SJSA1 (cell line): ENCODE results near the gene NFIX. TPM values are rescaled to one million over a fixed set of nuclear protein-coding genes. Genes with fewer than 3 reads are reported as not detected.

Experiments used
- DNase-seq, 2 experiments: peaks; one replicate each; pipeline ENCODE4 v3.0.0-alpha.2; 2015 to 2020; ENCODE audit warnings: low spot score in 2 of 2, low read depth in 1 of 2
- H3K27ac ChIP-seq: fragments of 250-450 bp; sonication (Bioruptor Pico); 2 replicates; pipeline ENCODE4 v1.5.1; 2020; ENCODE audit warnings: mild to moderate bottlenecking, moderate library complexity
- H3K27me3 ChIP-seq: fragments of 250-450 bp; sonication (Bioruptor Pico); replicated peaks from 2 replicates; pipeline ENCODE4 v1.5.1; 2020; ENCODE audit warnings: mild to moderate bottlenecking, moderate library complexity
- H3K36me3 ChIP-seq: fragments of 250-450 bp; sonication (Bioruptor Pico); 2 replicates; pipeline ENCODE4 v1.5.1; 2020; ENCODE audit warnings: mild to moderate bottlenecking
- H3K4me1 ChIP-seq: fragments of 250-450 bp; sonication (Bioruptor Pico); replicated peaks from 2 replicates; pipeline ENCODE4 v1.6.1; 2021; ENCODE audit warnings: mild to moderate bottlenecking
- H3K4me3 ChIP-seq: fragments of 250-450 bp; sonication (Bioruptor Pico); 2 replicates; pipeline ENCODE4 v1.5.1; 2020; ENCODE audit warnings: mild to moderate bottlenecking
- H3K9me3 ChIP-seq: fragments of 250-450 bp; sonication (Bioruptor Pico); replicated peaks from 2 replicates; pipeline ENCODE4 v1.5.1; 2020; ENCODE audit warnings: mild to moderate bottlenecking
- total RNA-seq: library from RNA; depleted of rRNA; stranded (reverse); fragments of >200 nt; shearing (Covaris generic); gene quantifications from 2 replicates; pipeline ENCODE4 v1.2.3, GENCODE V29; 2014

Gene NFIX
- total RNA-seq, 1 experiment from 2014 or later, result 10.9 TPM

DNA sequence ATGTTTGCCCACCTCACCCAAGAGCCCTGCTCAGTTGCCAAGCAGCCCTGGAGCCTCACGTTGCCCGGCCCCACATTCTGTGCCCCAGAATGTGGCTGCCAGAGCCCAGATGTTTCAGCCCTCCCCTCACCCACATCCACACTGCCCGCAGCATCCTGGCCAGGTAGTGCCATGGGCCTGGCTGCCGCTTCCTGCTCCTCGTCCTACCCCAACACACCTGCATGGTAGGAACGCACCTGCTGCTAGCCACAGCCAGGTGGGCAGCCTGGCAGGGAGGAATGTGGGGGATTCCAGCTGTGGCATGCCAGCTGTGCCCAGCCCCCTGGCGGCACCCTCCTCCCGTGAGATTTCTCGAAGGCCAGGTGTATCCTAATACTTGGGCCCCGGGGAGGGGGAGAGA is 7.5 kb upstream of the NFIX start:
- H3K27me3 ChIP-seq, result no peaks in the 10 kb centered on the region
- H3K4me1 ChIP-seq, result peaks cover 9% of the 10 kb centered on the region; the same call in 1 of the 2 replicates

DNA sequence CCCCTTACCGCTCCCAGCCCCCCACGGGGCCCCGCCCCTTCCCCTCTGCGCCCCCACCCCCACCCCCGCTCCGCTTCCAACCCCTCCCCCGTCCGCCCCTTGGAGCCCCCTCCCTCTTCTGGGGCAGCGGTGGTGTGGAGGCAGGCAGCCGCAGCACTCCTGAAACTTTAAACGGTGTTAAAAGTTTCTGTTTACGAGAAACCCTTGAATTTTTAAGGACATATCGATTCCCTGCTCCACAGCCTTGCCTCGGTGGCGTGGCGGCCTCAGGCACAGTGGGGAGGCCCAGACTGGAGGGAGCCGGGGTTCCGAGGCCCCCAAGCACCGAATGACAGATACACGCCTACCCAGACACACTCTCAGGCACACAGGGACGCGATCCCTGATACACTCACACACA is 4.8 kb upstream of the NFIX start:
- H3K4me3 ChIP-seq, result no peak overlapping the region
- no peaks in the 10 kb centered on the region for H3K9me3 ChIP-seq
- H3K4me1 ChIP-seq, result peaks cover 5% of the 10 kb centered on the region
- DNase-seq, result no peak
- no peaks in the 10 kb centered on the region for H3K27me3 ChIP-seq
- H3K36me3 ChIP-seq, result no peaks in the 10 kb centered on the region
- H3K27ac ChIP-seq, result no peak overlapping the region

More for the DNA sequence above, 7.5 kb upstream of the NFIX start:
- no peak for DNase-seq
- H3K4me3 ChIP-seq, result no peak overlapping the region
- no peaks in the 10 kb centered on the region for H3K9me3 ChIP-seq
- no peaks in the 10 kb centered on the region for H3K36me3 ChIP-seq
- no peak overlapping the region for H3K27ac ChIP-seq

DNA sequence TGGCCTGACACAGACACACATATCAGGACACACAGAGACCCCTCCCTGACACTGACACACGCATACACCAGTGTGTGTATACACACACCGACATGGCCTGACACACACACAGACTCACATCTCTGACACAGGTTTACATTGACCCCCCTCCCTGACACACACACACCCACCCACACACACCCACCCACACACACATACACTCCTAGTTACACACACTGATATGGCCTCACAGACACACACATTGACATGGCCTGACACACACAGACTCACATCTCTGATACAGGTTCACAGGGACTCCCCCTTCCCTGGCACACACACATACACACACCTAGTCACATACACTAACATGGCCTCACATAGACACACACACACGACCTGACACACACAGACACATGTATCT is 4.4 kb upstream of the NFIX start:
- no peak overlapping the region for H3K4me3 ChIP-seq
- H3K36me3 ChIP-seq, result no peaks in the 10 kb centered on the region
- no peaks in the 10 kb centered on the region for H3K9me3 ChIP-seq
- H3K27ac ChIP-seq, result no peak overlapping the region
- DNase-seq, result no peak
- H3K4me1 ChIP-seq, result peaks cover 5% of the 10 kb centered on the region
- no peaks in the 10 kb centered on the region for H3K27me3 ChIP-seq

DNA sequence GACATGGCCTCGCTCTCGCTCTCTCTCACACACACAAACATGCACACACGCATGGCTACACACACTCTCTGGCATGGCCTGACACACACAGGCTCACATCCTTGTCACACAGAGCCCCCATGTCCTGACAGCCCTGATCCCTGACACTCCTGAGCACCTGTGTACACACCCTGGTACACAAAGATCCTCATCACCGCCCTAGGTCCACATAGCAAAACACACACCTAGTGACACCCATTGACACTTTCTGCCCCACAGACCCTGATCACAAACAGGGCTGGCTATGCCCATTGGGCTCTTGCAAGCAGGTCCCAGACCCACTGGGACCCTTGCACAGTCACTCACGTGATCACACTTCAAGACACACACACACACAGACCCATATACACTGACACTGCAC is 4.0 kb upstream of the NFIX start:
- no peak overlapping the region for H3K27ac ChIP-seq
- H3K9me3 ChIP-seq, result no peaks in the 10 kb centered on the region; the same call in 1 of the 2 replicates
- no peak for DNase-seq
- no peaks in the 10 kb centered on the region for H3K27me3 ChIP-seq
- no peak overlapping the region for H3K4me3 ChIP-seq
- peaks cover 9% of the 10 kb centered on the region for H3K4me1 ChIP-seq
- H3K36me3 ChIP-seq, result 0 out of 2 replicates have a peak, but pooled peaks cover 2% of the 10 kb centered on the region

DNA sequence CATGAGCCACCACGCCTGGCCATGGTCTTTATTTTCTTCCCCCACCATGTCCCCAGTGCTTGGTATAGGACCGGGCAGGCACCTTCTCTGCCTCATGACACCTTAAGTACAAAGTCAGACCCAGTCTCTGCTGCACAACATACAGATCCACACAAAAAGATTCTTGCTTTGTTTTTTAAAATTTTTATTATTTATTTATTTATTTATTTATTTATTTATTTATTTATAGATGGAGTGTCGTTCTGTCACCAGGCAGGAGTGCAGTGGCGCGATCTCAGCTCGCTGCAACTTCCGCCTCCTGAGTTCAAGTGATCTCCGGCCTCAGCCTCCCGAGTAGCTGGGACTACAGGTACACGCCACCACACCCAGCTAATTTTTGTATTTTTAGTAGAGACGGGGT is 2.5 kb upstream of the NFIX start:
- Histone ChIP-seq H3K4me3 (no peak overlapping the region), H3K36me3 (0 out of 2 replicates have a peak, but pooled peaks cover 2% of the 10 kb centered on the region), H3K27ac (no peak overlapping the region), H3K27me3 (no peaks in the 10 kb centered on the region), H3K4me1 (peaks cover 20% of the 10 kb centered on the region), H3K9me3 (no peaks in the 10 kb centered on the region; the same call in 1 of the 2 replicates)
- no peak for DNase-seq

DNA sequence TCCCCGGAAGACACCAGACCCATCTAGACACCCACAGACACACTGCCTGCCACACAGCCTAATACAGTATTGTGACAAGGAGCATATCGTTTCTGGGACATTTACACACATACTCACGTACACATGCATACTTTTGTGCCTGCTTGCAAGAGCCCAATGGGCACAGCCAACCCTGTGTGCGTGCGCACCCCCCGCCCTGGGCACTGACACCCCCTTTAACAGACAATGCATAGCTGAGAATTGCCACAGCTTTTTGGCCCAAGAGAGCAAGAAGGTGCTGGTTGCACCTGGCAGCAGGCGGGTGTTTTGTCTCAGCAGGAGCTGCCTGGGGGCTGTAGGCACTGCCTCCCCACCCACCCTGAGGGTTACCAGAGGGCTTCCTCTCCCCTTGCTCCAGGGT is 1.7 kb upstream of the NFIX start:
- no peak overlapping the region for H3K4me3 ChIP-seq
- H3K36me3 ChIP-seq, result peaks cover 4% of the 10 kb centered on the region
- no peaks in the 10 kb centered on the region; the same call in 1 of the 2 replicates for H3K9me3 ChIP-seq
- no peak for DNase-seq
- H3K27ac ChIP-seq, result no peak overlapping the region
- H3K27me3 ChIP-seq, result no peaks in the 10 kb centered on the region
- peaks cover 20% of the 10 kb centered on the region for H3K4me1 ChIP-seq

DNA sequence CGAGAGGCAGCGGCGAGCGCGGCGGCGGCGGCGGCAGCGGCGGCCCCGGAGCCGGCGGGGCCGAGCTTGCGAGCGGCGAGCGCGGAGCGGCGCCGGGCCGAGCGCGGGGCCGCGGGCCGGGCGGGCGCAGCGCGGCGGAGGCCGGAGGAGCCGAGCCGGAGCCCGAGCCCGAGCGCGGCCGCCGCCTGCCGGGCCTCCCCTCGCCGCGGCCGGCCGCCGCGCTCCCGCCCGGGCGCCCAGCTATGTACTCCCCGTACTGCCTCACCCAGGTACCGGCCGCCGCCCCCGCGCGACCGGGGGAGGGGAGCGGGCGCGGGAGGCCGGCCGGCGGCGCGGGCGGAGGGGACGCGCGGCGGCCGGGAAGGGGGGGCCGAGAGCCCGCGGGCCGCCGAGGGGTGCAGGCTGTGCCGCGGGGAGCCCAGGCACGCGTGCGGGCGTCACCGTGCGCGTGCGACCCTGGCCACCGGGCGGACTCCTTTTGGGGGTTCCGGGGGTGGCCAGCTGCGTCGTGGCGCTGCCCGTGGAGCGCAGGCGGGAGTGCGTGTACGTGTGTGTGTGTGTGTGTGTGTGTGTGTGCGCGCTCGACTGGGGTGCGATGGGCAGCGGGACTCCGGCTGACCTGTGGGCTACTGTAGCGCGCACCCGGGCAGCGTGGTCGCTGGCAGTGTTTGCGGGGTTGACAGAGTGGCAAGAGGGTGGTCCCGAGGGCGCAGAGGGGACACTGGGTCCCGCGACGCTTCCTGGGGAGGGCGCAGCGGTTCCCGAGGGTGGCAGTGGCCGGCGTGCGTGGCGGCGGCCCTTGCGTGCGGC is 526 bp downstream of the NFIX start:
- H3K27me3 ChIP-seq, result no peaks in the 10 kb centered on the region
- H3K4me1 ChIP-seq, result peaks cover 20% of the 10 kb centered on the region
- no peaks in the 10 kb centered on the region; the same call in 1 of the 2 replicates for H3K9me3 ChIP-seq
- H3K27ac ChIP-seq, result peak overlapping the region; percentile 5; the same call in 1 of the 2 replicates
- peaks cover 6% of the 10 kb centered on the region for H3K36me3 ChIP-seq
- H3K4me3 ChIP-seq, result peak overlapping the region; percentile 72
- peak; percentile 48 to 71 for DNase-seq

DNA sequence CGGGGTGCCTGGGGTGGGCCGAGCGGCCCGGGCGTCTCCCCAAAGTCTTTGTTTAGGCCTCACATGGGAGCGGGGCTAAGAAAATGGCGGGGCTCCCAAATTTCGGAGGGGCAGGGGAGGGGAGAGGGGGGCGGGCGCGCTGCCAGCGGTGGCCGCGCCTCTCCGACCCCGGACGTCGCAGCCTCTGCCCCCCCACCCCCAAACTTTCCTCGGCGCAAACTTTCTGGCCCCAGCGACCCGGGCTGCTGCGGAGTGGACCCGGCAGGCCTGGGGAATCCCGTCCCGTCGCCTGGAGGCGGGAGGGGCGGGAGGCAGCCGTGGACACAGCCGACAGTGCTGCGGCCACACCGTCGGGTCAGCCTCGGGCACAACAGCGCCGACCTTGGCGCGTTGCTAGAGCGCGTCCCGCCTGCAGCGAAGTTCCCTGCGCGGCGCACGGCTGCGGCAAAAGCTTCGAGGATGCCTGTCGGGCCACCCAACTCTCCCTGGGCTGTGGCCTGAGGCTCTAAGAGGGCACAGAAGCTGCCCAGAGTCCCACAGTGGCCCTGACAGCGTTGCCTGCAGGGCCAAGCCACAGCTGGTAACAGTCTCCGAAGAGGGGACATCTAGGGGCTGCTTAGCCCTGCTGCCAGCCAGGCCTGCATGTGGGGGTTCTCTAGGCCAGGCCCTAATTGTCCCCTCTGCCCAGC is 1.3 kb downstream of the NFIX start:
- H3K4me1 ChIP-seq, result peaks cover 20% of the 10 kb centered on the region
- H3K27ac ChIP-seq, result 0 out of 2 replicates have a peak overlapping the region, but pooled peaks have one; percentile 5
- peaks cover 6% of the 10 kb centered on the region for H3K36me3 ChIP-seq
- H3K9me3 ChIP-seq, result no peaks in the 10 kb centered on the region; the same call in 1 of the 2 replicates
- peak; percentile 55 to 59 for DNase-seq
- peak overlapping the region; percentile 72 for H3K4me3 ChIP-seq
- no peaks in the 10 kb centered on the region for H3K27me3 ChIP-seq

DNA sequence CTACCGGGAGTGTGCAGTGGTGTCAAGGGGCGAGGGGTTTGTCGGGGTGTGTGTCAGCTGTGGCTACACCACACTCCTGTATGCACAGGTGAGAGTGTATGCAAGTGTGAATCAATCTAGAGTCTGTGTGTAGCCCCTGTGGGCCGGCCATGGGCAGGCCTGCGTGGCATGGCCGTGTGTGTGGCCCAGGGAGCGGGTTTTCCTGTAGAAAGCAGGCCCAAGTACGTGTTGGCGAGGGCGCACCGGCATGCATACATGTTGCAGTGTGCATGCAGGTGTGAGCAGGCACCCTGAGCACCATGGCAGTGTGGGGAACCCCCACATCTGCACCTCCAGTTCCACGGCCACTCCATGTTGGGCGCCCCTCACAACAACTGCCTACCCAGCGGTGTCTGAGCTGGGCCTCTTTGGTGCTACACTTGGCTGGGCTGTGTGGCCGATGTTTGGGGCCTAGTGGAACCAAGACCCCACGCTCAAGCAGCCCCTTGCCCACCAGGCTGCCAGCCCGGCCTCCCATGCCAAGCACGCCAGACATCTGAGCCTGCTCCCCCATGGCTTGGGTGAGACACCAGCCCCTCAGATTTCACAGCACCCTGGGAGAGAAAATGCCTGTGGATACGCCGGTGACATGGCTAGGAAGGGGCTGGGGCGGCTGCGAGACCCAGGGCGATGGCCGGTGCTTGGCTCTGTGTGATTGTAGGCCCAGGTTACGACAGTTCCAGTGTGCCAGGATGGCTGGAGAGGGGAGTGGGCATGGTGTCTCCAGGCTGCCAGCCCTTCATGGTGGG is 2.1 kb downstream of the NFIX start:
- H3K9me3 ChIP-seq, result no peaks in the 10 kb centered on the region; the same call in 1 of the 2 replicates
- peak overlapping the region; percentile 72 for H3K4me3 ChIP-seq
- DNase-seq, result no peak
- H3K27me3 ChIP-seq, result no peaks in the 10 kb centered on the region
- no peak overlapping the region for H3K27ac ChIP-seq
- H3K4me1 ChIP-seq, result peaks cover 20% of the 10 kb centered on the region
- peaks cover 6% of the 10 kb centered on the region for H3K36me3 ChIP-seq

DNA sequence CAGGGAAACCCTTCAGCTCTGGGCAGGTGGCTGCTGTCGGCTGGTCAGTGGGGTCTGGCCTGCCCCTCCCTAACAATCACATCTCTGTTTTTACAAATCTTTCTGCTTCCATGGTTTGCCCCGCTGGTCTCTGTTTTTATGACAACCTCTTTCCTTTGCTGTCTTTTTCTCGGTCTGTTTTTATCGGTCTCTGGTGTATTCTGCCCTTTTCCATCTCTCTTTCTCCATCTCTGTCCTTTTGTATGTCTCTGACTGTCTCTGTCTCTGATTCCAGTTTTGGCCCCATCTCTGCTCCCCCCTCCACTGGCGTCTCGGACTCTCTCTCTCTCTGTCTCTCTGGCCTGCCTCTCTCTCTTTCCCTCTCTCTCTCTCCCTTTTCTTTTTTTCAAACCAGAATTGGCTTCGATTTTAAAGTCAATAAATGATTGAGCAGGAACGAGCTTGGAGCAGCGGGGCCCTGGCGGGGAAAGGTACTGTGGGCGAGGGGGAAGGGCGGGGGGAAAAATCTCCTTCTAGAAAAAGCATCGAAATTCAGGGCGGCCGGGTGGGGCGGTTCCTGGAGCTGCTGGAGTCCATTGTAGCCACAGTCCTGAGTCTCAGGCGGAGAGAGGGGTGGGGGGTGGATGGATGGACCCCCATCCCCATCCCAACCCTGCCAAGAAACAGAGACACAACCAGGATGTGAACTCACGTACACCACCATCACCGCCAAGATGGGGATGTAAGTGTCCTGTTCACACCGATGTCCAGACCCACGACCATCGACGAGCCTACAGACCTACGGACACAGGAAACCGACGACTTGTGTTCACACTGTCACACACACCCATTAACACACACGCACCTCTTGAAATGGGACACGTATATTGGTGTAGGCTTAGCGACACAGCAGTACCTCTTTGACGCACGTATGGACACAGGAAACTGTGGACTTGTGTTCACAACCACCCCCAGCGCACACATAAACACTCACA is 3.0 kb downstream of the NFIX start:
- Histone ChIP-seq H3K4me3 (no peak overlapping the region), H3K27ac (no peak overlapping the region), H3K36me3 (peaks cover 6% of the 10 kb centered on the region), H3K4me1 (peaks cover 20% of the 10 kb centered on the region), H3K9me3 (no peaks in the 10 kb centered on the region; the same call in 1 of the 2 replicates), H3K27me3 (no peaks in the 10 kb centered on the region)
- DNase-seq, result no peak

DNA sequence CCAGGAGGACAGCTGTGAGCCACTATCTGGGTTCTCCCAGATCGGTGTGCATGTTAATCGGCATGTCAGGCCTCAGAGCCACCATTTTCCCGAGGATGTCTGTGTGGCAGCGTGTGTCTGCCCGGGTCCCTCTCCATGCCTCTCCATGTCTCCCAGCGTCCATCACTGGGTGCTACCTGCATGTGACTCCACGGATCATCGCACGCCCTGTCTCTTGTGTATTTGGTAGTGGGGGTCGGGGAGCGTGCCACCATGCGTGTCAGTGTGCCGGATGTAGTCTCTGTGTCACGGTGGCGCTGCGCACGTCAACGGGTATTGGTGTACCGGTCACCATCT is 5.9 kb downstream of the NFIX start:
- Histone ChIP-seq H3K4me3 (no peak overlapping the region), H3K36me3 (peaks cover 4% of the 10 kb centered on the region), H3K27me3 (no peaks in the 10 kb centered on the region), H3K9me3 (no peaks in the 10 kb centered on the region; the same call in 1 of the 2 replicates), H3K27ac (no peak overlapping the region), H3K4me1 (peaks cover 13% of the 10 kb centered on the region)
- DNase-seq, result no peak

DNA sequence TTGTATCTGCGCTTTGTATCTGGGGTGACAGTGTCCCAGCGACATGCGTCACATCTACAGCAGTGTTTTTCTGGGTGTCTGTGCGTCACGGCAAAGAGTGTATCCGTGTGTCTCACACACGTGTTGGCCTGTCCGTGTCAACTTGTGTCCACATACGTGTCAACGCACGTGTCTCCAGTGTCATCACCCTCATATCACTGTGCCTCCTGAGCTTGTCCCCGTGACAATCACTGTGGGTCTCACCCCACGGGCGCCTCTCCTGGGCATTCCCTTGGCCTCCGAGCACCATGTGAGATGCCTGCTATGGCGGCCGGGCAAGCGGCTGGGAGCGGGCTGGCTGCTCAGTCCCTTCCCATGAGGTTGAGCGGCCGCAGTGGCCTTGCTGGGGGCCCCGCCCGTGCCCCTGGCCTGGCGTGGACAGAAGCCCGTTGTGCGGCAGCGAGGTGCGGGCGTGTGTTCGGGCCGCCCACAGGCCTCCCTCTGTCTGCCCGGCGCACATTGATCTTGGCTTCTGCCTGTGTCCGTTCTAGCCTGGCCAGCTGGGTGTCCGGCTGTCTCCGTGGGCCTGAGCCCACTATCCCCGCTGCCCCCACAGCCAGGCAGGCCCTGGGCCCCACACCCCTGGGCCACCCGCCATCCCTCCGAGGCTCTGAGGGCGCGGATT is 6.4 kb downstream of the NFIX start:
- Histone ChIP-seq H3K9me3 (no peaks in the 10 kb centered on the region), H3K4me3 (no peak overlapping the region), H3K27ac (no peak overlapping the region), H3K4me1 (peaks cover 8% of the 10 kb centered on the region), H3K27me3 (no peaks in the 10 kb centered on the region), H3K36me3 (peaks cover 4% of the 10 kb centered on the region)
- no peak for DNase-seq
